ENCODE data around the gene OTOP3. TPM values are rescaled to one million over a fixed set of nuclear protein-coding genes. Genes with fewer than 3 reads are reported as not detected.

The OTOP3 gene
- polyA plus RNA-seq, 1 donor (not counting 4 experiments of a cell fraction or from before 2014, with no cell fraction given): 0.03 TPM

DNA sequence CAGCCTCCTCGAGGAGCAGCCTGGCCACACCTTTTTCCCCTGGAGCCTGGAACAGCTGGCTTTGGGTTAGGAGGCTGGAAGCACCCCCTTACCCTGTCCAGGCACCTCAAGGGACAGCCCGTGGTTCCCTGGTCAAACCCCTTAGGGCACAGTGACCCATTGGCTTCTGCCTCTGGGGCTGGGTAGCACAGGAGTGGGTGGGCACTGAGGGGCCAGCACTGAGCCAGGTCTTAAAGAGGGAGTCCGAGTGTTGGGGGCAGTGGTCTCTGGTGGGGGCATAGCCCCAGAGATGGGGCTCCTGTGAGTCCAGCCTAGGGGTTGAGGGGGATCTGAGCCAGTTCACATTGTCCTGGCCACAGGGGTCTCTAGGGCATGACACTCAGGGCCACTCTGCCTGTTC lies 15.4 kb downstream of the OTOP3 start:
- H3K27ac ChIP-seq (ENCODE audit: control insufficient read depth, insufficient read depth, low read length): no peak overlapping the region
- H3K4me2 ChIP-seq (ENCODE audit: control insufficient read depth, extremely low read depth, insufficient read depth, low read depth, low read length): no peak overlapping the region
- H3K4me3 ChIP-seq (ENCODE audit: control insufficient read depth in 2 of 3, extremely low read depth in 1 of 3, insufficient read depth in 2 of 3, low read depth in 1 of 3, low read length in 3 of 3): no peak overlapping the region
- no peaks in the 10 kb centered on the region for H4K20me1 ChIP-seq (ENCODE audit: control insufficient read depth, extremely low read depth, insufficient read depth, low read length)
- no peak overlapping the region for H2AFZ ChIP-seq (ENCODE audit: control insufficient read depth, low read length)
- no peaks in the 10 kb centered on the region for H3K79me2 ChIP-seq (ENCODE audit: control insufficient read depth, insufficient read depth, low read length)
- no peaks in the 10 kb centered on the region for H3K9me1 ChIP-seq (ENCODE audit: control insufficient read depth, extremely low read depth, insufficient read depth, low read length)
- H3K9ac ChIP-seq (ENCODE audit: control insufficient read depth, extremely low read depth, insufficient read depth, low read length): no peak overlapping the region
- TF ChIP-seq, protein P1, sequence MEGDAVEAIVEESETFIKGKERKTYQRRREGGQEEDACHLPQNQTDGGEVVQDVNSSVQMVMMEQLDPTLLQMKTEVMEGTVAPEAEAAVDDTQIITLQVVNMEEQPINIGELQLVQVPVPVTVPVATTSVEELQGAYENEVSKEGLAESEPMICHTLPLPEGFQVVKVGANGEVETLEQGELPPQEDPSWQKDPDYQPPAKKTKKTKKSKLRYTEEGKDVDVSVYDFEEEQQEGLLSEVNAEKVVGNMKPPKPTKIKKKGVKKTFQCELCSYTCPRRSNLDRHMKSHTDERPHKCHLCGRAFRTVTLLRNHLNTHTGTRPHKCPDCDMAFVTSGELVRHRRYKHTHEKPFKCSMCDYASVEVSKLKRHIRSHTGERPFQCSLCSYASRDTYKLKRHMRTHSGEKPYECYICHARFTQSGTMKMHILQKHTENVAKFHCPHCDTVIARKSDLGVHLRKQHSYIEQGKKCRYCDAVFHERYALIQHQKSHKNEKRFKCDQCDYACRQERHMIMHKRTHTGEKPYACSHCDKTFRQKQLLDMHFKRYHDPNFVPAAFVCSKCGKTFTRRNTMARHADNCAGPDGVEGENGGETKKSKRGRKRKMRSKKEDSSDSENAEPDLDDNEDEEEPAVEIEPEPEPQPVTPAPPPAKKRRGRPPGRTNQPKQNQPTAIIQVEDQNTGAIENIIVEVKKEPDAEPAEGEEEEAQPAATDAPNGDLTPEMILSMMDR (optimal IDR thresholded peaks at IDR 0.05 in 1 of 3, IDR thresholded peaks at IDR 0.05 in 1 of 3, conservative IDR thresholded peaks at IDR 0.05 in 1 of 3; ENCODE audit: extremely low read depth in 1 of 3, insufficient read depth in 2 of 3, low read length in 3 of 3): no peak
- no peak for TF ChIP-seq EZH2 (IDR thresholded peaks at IDR 0.05; ENCODE audit: low read length)
- DNase-seq (ENCODE audit: low read depth, low spot score) (no peak), FAIRE-seq (no peak)
- H3K36me3 ChIP-seq (ENCODE audit: control insufficient read depth in 2 of 2, extremely low read depth in 1 of 2, insufficient read depth in 2 of 2, low read length in 2 of 2): no peaks in the 10 kb centered on the region
- peaks cover under 1% of the 10 kb centered on the region for H3K27me3 ChIP-seq (ENCODE audit: control insufficient read depth, extremely low read depth, insufficient read depth, low read length)
- dilution Hi-C loops (cut with MboI; ENCODE audit: extremely low pct_ligation_motif_present, low sequenced_read_pairs): no loop called here
- no peaks in the 10 kb centered on the region for H3K4me1 ChIP-seq (ENCODE audit: control insufficient read depth, extremely low read depth, insufficient read depth, low read length)
- H3K9me3 ChIP-seq (ENCODE audit: control insufficient read depth, low read depth, low read length): no peaks in the 10 kb centered on the region

DNA sequence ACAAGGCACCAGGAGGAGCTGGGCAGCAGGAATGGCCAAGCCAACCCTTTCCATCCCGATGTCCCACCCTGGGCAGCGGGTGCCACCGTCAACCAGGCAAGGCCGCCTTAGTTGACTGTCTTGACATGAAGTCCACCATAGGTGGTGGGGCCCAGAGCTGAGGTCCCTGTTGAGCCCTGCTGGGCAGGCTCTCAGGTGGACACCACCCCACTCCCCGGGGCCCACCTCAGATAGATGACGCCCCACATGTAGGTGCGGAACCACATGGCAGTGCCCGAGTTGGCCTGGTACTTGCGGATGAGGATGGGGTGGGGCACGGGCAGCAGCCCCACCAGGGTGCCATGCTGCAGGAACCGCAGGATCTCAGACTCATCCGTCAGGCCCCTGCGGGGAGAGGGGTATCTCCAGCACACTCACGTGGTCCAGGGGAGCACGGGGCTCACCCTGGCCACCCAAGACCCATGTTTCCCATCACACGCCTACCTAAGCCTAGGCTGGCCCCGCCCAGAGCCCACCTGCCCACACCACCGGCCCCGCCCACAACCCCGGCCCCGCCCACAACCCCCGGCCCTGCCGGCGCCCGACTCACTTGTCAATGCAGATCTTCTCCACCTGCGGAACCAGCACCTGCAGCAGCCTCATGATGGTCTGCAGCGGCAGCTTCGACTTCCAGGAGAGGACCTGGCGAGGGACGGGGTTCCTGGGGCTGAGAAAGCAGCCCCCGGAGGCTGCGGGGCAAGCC lies 16.2 kb downstream of the OTOP3 start:
- no peak overlapping the region for H3K27ac ChIP-seq (ENCODE audit: control insufficient read depth, insufficient read depth, low read length)
- H3K36me3 ChIP-seq (ENCODE audit: control insufficient read depth in 2 of 2, extremely low read depth in 1 of 2, insufficient read depth in 2 of 2, low read length in 2 of 2): no peaks in the 10 kb centered on the region
- FAIRE-seq (no peak), DNase-seq (ENCODE audit: low read depth, low spot score) (no peak)
- H3K27me3 ChIP-seq (ENCODE audit: control insufficient read depth, extremely low read depth, insufficient read depth, low read length): peaks cover 6% of the 10 kb centered on the region
- no peak overlapping the region for H3K9ac ChIP-seq (ENCODE audit: control insufficient read depth, extremely low read depth, insufficient read depth, low read length)
- H4K20me1 ChIP-seq (ENCODE audit: control insufficient read depth, extremely low read depth, insufficient read depth, low read length): no peaks in the 10 kb centered on the region
- H3K9me3 ChIP-seq (ENCODE audit: control insufficient read depth, low read depth, low read length): peaks cover 3% of the 10 kb centered on the region
- no peak for TF ChIP-seq EZH2 (IDR thresholded peaks at IDR 0.05; ENCODE audit: low read length)
- TF ChIP-seq, protein P1 (optimal IDR thresholded peaks at IDR 0.05 in 1 of 3, IDR thresholded peaks at IDR 0.05 in 1 of 3, conservative IDR thresholded peaks at IDR 0.05 in 1 of 3; ENCODE audit: extremely low read depth in 1 of 3, insufficient read depth in 2 of 3, low read length in 3 of 3): no peak
- H2AFZ ChIP-seq (ENCODE audit: control insufficient read depth, low read length): no peak overlapping the region
- H3K79me2 ChIP-seq (ENCODE audit: control insufficient read depth, insufficient read depth, low read length): no peaks in the 10 kb centered on the region
- no peaks in the 10 kb centered on the region for H3K4me1 ChIP-seq (ENCODE audit: control insufficient read depth, extremely low read depth, insufficient read depth, low read length)
- dilution Hi-C loops (cut with MboI; ENCODE audit: extremely low pct_ligation_motif_present, low sequenced_read_pairs): no loop called here
- no peak overlapping the region for H3K4me3 ChIP-seq (ENCODE audit: control insufficient read depth in 2 of 3, extremely low read depth in 1 of 3, insufficient read depth in 2 of 3, low read depth in 1 of 3, low read length in 3 of 3)
- no peak overlapping the region for H3K4me2 ChIP-seq (ENCODE audit: control insufficient read depth, extremely low read depth, insufficient read depth, low read depth, low read length)
- H3K9me1 ChIP-seq (ENCODE audit: control insufficient read depth, extremely low read depth, insufficient read depth, low read length): no peaks in the 10 kb centered on the region
